Stomach (tissue), 4 donors: ENCODE measurements around the gene DNAJC3.

Experiments used
- EP300 ChIP-seq: sonication (generic); formaldehyde crosslinking; IDR thresholded peaks from one replicate; pipeline ENCODE4 v1.6.1; 2017; ENCODE audit warnings: antibody characterized with exemption
- TF ChIP-seq, protein P1 (sequence below), 7 experiments: fragments of 450-650 bp in 4 of 7; fragments of 200-600 bp in 3 of 7; sonication (generic) in 3 of 7; IDR thresholded peaks; one replicate each; pipeline ENCODE4 v1.5.1; 2016 to 2019; ENCODE audit warnings: antibody characterized with exemption in 7 of 7, control low read depth in 2 of 7, mild to moderate bottlenecking in 1 of 7

DNA sequence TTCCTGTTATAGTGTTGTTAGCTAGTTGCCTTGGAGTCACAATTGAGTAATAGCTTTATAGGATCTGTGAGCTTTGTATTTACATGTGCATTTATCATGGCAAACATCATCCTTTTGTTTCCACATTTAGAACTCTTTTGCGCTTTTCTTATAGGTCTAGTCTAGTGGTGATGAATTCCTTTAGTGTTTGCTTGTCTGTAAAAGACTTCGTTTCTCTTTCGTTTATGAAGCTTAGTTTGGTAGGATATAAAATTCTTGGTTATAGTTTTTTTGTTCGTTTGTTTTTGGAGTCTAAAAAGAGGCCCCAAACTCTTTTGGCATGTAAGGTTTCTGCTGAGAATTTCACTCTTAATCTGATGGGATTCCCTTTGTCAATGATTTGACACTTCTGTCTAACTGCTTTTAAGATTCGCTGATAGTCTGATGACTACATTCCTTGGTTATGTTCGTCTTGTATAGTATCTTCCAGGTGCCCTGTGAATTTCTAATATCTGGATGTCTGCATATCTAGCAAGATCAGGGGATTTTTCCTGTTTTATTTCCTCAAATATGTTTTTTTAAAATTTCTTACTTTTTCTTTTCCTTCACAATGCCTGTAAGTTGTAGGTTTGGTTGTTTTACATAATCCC lies 20.2 kb downstream of the DNAJC3 start:
- no peak for TF ChIP-seq EP300
- TF ChIP-seq, protein P1, sequence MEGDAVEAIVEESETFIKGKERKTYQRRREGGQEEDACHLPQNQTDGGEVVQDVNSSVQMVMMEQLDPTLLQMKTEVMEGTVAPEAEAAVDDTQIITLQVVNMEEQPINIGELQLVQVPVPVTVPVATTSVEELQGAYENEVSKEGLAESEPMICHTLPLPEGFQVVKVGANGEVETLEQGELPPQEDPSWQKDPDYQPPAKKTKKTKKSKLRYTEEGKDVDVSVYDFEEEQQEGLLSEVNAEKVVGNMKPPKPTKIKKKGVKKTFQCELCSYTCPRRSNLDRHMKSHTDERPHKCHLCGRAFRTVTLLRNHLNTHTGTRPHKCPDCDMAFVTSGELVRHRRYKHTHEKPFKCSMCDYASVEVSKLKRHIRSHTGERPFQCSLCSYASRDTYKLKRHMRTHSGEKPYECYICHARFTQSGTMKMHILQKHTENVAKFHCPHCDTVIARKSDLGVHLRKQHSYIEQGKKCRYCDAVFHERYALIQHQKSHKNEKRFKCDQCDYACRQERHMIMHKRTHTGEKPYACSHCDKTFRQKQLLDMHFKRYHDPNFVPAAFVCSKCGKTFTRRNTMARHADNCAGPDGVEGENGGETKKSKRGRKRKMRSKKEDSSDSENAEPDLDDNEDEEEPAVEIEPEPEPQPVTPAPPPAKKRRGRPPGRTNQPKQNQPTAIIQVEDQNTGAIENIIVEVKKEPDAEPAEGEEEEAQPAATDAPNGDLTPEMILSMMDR (IDR thresholded peaks at IDR 0.05): no peak
